GM12891 (cell line): ENCODE measurements around the gene MRPS11. TPM values are rescaled to one million over a fixed set of nuclear protein-coding genes. Genes with fewer than 3 reads are reported as not detected.
"Not testable (repeated sequence)": the region's sequence is repeated elsewhere in the genome, so short reads cannot be mapped to it uniquely, and the experiment has no call there.

Experiments used
- DNase-seq: peaks from one replicate; pipeline ENCODE4 v3.0.0; 2011; ENCODE audit warnings: low spot score; ENCODE audit not compliant: insufficient read length
- FAIRE-seq: peaks from 2 replicates; lab custom pipeline; 2011; peaks lifted over from hg19 to GRCh38; lab: Jason Lieb, UNC
- PAX5 ChIP-seq: IDR thresholded peaks from 2 replicates; pipeline ENCODE4 v1.6.1; 2011; ENCODE audit warnings: low read length, moderate library complexity, mild to moderate bottlenecking; ENCODE audit not compliant: insufficient read depth, severe bottlenecking
- POLR2A ChIP-seq: IDR thresholded peaks from 2 replicates; pipeline ENCODE4 v1.6.1; 2011; ENCODE audit warnings: low read depth, low read length, control low read depth
- POLR2AphosphoS5 ChIP-seq: IDR thresholded peaks from 2 replicates; pipeline ENCODE4 v1.6.1; 2011; ENCODE audit warnings: low read depth, low read length, control low read depth
- POU2F2 ChIP-seq: IDR thresholded peaks from 2 replicates; pipeline ENCODE4 v1.6.1; 2011; ENCODE audit warnings: low read depth, mild to moderate bottlenecking, control low read depth, low read length, moderate library complexity
- SPI1 ChIP-seq: IDR thresholded peaks from 2 replicates; pipeline ENCODE4 v1.6.1; 2011; ENCODE audit warnings: low read depth, low read length, control low read depth
- TAF1 ChIP-seq: IDR thresholded peaks from 2 replicates; pipeline ENCODE4 v1.6.1; 2011; ENCODE audit warnings: low read depth, low read length, control low read depth
- polyA plus RNA-seq: library from polyadenylated mRNA; unstranded; fragments of >200 nt; gene quantifications from one replicate; pipeline ENCODE4 v1.2.1, GENCODE V29; 2012; ENCODE audit warnings: low read depth, missing spikeins, inconsistent platforms; ENCODE audit not compliant: missing spikeins

Gene MRPS11
- 63.3 TPM for polyA plus RNA-seq

DNA sequence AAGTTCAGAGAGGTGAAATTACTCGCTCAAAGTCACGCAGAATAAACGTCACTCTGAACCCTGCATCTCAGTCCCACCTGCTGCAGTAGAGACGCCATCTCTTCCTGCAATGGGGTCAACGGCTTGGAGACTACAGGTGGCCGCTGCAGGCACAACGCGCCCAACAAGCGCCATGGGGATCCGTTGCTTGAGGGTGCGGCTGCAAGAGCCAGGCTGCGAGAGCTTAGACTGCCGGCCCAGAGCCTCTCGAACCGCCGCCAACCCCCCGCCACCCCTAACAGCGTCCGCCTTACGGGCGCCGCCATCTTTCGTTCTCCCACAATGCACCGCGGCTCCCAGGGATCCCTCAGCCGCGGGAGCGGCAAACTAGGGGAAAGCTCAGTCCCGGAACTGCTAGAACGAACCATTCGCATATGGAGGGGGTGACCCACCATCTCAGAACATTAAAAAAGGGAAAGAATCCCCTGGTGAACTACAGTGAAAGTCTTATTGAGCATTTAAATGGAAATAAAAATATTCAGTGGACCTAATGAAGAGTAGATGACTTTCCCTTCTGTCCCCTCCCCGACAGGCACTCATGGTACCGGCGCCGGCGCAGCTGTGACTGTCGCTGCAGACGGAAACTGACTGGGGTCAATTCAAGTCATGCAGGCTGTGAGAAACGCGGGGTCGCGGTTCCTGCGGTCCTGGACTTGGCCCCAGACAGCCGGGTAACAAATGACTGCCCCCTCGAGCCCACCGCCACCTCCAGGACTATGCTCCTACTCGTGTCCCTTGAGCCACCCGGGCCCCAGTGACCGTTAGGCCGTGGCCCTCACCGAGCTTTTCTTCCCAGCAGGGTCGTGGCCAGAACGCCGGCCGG lies at the start of gene MRPS11, which contains the start of gene MRPL46:
TSS of gene MRPS11 (plus strand) at position 636 of the 862 bp plus-strand sequence. CDS start at position 646, 10 bp downstream.
TSS of gene MRPL46 (minus strand) at position 316 of the 862 bp plus-strand sequence. CDS start at position 305, 11 bp downstream.
- peak; percentile 81 for FAIRE-seq
- TF ChIP-seq POLR2AphosphoS5 (peak; percentile 86), SPI1 (no peak), POLR2A (peak; percentile 89), TAF1 (peak; percentile 95), POU2F2 (peak; percentile 33; the same call in 1 of the 2 replicates), PAX5 (no peak)
- DNase-seq, result peak; percentile 75

DNA sequence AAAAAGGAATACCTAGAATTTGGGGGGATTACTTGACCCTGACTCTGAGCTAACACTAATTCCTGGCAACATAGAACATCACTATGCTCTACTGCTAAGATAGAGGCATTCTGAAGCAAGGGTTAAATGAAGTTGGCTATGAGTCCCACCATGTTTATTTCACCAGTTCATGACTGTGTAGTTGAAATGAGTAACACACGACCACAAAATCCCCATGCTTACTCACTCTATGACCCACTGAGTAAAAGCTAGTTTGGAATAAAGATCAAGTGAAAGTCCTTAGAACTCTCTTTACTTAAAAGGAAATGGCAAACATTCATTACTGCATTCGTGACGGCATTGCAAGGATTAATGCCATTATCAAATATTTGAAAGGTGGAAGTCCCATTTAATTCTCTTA lies 47.7 kb upstream of the MRPS11 start:
- DNase-seq (no peak), FAIRE-seq (no peak)
- TF ChIP-seq POU2F2, result no peak
- TF ChIP-seq PAX5, result no peak
- no peak for TF ChIP-seq SPI1
- no peak for TF ChIP-seq POLR2A
- no peak for TF ChIP-seq TAF1
- TF ChIP-seq POLR2AphosphoS5, result no peak

DNA sequence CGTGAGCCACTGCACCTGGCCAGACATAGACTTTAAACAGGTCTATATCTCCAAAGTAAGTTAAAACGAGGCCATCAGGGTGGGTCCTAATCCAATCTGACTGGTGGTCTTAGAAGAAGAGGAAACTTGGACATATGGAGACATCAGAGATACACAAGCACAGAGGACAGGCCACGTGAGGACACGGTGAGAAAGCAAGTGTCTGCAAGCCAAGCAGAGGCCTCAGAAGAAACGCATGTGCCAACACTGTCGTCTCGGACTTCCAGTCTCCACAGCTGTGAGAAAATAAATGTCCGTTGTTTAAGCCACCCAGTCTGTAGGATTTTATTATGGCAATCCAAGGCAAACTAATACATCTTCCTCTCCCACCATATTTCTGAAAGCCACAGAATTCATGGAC lies 44.2 kb upstream of the MRPS11 start:
- no peak for FAIRE-seq
- TF ChIP-seq TAF1 (no peak), POU2F2 (no peak)
- no peak for DNase-seq

DNA sequence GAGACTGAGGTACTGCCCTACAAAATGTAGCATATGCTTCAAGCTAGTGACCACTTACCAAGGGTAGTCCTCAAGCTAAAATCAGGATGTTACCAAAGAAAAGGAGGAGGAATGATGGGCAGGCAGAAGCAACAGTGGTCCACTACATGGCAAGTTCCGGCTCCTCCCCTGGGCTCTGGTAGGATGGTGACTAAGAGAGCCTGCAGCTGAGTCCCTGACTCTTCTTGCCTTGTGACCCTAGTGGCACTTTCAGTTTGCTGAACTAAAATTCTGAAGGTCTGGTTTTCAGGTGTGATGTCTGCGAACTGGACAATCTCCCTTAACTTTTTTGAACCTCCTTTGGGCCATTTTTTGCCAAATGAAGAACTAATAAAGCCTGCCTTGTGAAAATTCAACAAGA lies 41.2 kb upstream of the MRPS11 start:
- FAIRE-seq (no peak), DNase-seq (no peak)
- no peak for TF ChIP-seq POU2F2
- no peak for TF ChIP-seq POLR2AphosphoS5
- TF ChIP-seq TAF1, result no peak
- TF ChIP-seq PAX5, result no peak
- TF ChIP-seq SPI1, result no peak
- no peak for TF ChIP-seq POLR2A

DNA sequence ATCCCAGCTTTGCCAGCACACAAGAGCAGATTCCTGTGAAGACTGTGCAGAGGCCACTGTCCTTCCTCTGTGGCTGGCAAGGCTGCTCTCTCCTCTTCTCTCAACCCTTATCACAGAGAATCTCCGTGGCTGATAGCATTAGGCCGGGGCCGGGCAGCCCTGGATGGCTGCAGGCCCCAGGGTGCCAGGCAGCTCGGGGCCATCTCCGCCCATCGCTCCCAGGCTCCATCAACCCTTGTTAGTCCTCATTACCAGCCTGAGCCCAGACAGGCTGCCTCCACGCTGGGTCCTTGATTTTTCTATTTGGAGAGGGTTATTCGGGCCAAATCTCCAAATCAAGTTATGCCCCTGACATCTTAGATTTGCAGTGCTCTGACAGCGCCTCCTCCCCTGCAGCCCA lies 39.5 kb upstream of the MRPS11 start:
- DNase-seq (no peak), FAIRE-seq (no peak)
- no peak for TF ChIP-seq TAF1
- no peak for TF ChIP-seq PAX5
- no peak for TF ChIP-seq POLR2AphosphoS5
- no peak for TF ChIP-seq POLR2A
- no peak for TF ChIP-seq POU2F2
- no peak for TF ChIP-seq SPI1

DNA sequence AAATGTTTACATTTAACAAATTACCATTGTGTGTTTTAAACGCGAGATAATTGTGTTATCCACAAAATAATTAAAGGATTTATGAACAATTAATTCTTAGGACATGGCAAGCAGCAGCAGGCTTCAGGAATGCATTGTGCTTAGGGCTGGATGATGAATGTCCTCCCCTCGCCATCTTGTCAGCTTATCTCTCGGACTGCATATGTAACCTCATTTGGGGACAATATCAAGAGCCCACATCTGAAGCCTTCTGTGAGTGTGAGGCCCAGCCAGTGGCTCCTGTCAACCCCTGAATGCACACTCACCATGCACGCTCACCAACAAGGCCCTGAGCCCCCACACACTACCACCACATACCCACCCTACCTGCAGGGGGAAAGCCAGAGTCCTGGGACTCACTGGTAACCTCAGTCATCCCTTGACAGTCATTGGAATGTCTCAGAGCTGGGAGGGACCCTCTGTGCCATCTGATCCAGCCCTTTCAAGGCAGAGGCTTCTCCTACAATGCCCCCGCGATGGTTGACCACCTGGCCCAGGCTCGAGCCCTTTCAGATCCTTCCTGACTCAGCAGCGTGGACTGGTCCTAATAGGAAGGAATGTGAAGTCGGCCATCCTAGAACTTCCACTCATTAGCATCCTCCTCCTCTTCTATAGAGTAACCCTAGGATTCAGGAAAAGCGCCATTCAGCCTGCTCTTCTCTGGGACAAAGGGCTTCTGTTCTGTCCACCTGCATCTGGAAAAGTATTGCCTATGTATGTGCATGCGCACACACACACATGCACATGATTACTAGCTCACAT lies 38.5 kb upstream of the MRPS11 start:
- TF ChIP-seq POLR2A (no peak), SPI1 (no peak), PAX5 (no peak), POU2F2 (no peak), TAF1 (no peak), POLR2AphosphoS5 (no peak)
- DNase-seq (no peak), FAIRE-seq (no peak)

DNA sequence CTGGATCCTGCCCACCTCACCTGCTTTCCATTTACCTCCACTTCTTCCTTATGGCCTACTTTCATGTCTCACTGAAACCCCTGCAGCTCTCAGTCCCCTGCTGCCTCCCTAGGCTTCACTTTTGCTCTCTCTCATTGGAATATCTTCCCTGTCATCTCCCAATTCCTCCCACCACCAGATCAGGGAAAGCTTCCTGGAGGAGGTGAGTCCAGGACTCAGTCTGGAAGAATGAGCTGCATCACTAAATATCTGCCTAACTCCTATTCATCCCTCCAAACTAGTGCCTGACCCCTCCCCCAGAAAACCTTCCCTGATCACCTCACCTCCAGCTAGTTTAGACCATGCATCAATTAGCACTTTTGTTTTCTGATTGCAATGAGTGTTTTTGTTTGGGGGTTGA lies 37.5 kb upstream of the MRPS11 start:
- DNase-seq (no peak), FAIRE-seq (no peak)
- TF ChIP-seq TAF1 (no peak), POLR2A (no peak), PAX5 (no peak), POU2F2 (no peak)

DNA sequence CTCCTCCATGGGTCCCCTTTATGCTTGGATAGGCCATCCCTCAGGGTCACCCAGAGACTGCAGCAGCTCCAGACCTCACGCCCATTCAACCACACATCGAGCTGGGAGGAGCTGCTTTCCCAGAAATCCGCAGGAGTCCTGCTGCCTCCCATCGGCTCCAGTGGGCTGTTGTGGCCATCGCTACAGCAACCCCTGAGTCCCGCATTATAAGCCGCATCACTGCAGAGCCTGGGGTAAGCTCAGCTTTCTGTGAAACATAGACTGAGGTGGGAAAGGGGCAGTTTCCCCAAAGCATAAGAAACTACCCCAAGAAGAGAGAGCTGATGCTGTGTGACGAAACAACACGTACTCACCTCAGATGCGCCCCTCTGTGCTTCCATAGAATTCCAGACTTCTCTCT lies 36.1 kb upstream of the MRPS11 start:
- TF ChIP-seq TAF1, result no peak
- no peak for TF ChIP-seq POLR2A
- no peak for TF ChIP-seq POLR2AphosphoS5
- DNase-seq (no peak), FAIRE-seq (no peak)

DNA sequence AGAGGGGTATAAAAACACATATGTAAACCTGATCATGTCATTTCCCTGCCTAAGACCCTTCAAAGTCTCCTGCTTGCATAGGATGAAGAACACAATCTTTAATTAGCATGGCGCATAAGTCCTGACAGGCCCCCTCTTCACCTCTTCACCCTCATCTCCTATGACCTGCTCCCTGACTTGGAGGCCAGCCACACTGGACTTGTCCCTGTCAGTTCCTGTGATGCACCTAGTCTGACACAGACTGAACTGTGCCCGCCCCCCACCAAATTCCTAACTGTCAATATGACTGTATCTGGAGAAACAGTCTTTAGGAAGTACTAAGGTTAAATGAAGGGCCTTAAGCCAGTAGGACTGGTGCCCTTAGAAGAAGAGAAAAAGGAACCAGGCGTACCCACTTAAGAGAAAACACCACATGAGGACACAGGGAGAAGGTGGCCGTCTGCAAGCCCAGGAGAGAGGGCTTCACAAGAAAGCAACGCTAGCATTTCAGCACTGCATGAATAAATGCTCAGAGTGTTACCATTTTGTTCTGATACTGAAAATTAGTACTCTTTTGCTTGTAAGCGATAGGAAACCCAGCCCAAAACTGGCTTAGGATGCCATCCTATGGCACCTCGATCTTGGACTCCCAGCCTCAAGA lies 34.3 kb upstream of the MRPS11 start:
- TF ChIP-seq PAX5 (no peak), TAF1 (no peak), POLR2A (no peak)
- no peak for FAIRE-seq
- DNase-seq, result no peak

DNA sequence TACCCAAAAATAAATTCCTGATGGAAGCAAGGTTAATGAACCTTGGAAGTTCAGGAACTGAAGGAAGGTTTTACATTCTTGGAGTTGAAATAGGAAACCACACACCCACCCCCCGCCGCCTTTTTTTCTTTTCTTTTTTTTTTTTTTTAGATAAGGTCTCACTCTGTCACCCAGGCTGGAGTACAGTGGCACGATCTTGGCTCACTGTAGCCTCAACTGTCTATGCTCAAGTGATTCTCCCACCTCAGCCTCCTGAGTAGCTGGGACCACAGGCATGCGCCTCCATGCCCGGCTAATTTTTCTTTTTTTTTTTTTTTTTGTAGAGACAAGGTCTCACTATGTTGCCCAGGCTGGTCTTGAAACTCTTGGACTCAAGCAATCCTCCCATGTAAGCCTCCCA lies 33.4 kb upstream of the MRPS11 start:
- not testable (repeated sequence) for FAIRE-seq

More for the DNA sequence above, 33.4 kb upstream of the MRPS11 start:
- DNase-seq, result not testable (repeated sequence)
